Tibial artery (tissue), 4 donors: ENCODE measurements around the gene CTXND1.

Experiments used
- DNase-seq, 2 donors: peaks; one replicate each; pipeline ENCODE4 v3.0.0-alpha.2; 2019
- H3K27ac ChIP-seq, 2 donors: fragments of 200-600 bp; sonication (generic) in 1 of 2; 1 replicate in 1 of 2; 2 replicates in 1 of 2; pipeline ENCODE4 v1.5.1; 2018 to 2019; ENCODE audit warnings: mild to moderate bottlenecking in 1 of 2
- H3K27me3 ChIP-seq, 2 donors: fragments of 200-600 bp; sonication (generic) in 1 of 2; one replicate each; pipeline versions ENCODE4 v1.5.1 to v1.6.0; 2016 to 2019
- H3K36me3 ChIP-seq, 3 donors: fragments of 200-600 bp; sonication (generic) in 2 of 3; one replicate each; pipeline ENCODE4 v1.5.1; 2016 to 2019; ENCODE audit warnings: mild to moderate bottlenecking in 2 of 3
- H3K4me1 ChIP-seq, 4 donors: fragments of 200-600 bp; sonication (generic) in 2 of 4; 1 replicate in 3 of 4; 2 replicates in 1 of 4; pipeline ENCODE4 v1.5.1; 2016 to 2019
- H3K4me3 ChIP-seq, 2 donors: fragments of 200-600 bp; sonication (generic) in 1 of 2; 1 replicate in 1 of 2; 2 replicates in 1 of 2; pipeline ENCODE4 v1.5.1; 2018 to 2019; ENCODE audit warnings: mild to moderate bottlenecking in 2 of 2
- H3K9me3 ChIP-seq, 3 donors: fragments of 200-600 bp; sonication (generic) in 1 of 3; one replicate each; pipeline ENCODE4 v1.5.1; 2016 to 2019
- CTCF ChIP-seq, 2 experiments: fragments of 200-600 bp in 1 of 2; fragments of 450-650 bp in 1 of 2; IDR thresholded peaks; one replicate each; pipeline ENCODE4 v1.5.1; 2017 to 2019; ENCODE audit warnings: antibody characterized with exemption in 2 of 2, mild to moderate bottlenecking in 1 of 2, moderate library complexity in 1 of 2
- intact Hi-C: fragments of 100-400 bp; cut with DNase I; formaldehyde crosslinking; loops from one replicate; pipeline ENCODE4 v1.15.0; 2023; ENCODE audit warnings: low total_unique reads

Gene CTXND1

DNA sequence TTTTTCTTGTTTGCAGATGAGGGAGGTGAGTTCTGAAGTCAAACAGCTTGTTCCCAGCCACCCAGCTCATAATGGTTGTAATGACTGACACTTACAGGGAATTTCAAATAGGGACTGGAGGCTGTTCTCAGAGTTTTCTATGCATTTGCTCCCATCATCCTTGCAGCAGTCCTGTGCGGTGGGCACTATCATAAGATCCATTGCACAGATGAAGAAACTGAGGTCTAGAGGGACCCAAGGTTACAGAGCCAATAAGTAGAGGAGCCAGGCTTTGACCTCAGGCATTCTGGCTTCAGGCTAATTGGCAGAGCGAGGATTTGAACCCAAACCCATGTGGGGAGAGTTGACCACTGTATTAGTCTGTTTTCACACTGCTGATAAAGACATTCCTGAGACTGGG lies 66.9 kb downstream of the CTXND1 start:
- Histone ChIP-seq H3K9me3 (no peaks in the 10 kb centered on the region), H3K27ac (no peak overlapping the region), H3K4me1 (peaks cover 0 to 19% (median 0%) of the 10 kb centered on the region in 4 donors), H3K36me3 (peaks cover 22 to 83% (median 49%) of the 10 kb centered on the region in 3 donors), H3K4me3 (no peak overlapping the region), H3K27me3 (no peaks in the 10 kb centered on the region)
- no peak for TF ChIP-seq CTCF (IDR thresholded peaks at IDR 0.05)
- intact Hi-C loops, result no loop called here
- DNase-seq, result no peak

- Histone ChIP-seq H3K4me3 (no peak overlapping the region), H3K27ac (no peak overlapping the region), H3K4me1 (peaks cover 0 to 25% (median 2%) of the 10 kb centered on the region in 4 donors), H3K9me3 (no peaks in the 10 kb centered on the region), H3K27me3 (no peaks in the 10 kb centered on the region), H3K36me3 (peaks cover 22 to 89% (median 49%) of the 10 kb centered on the region in 3 donors)
- TF ChIP-seq CTCF (IDR thresholded peaks at IDR 0.05), result no peak
- no peak for DNase-seq
- intact Hi-C loops, result no loop called here
These were observed 67.5 kb downstream of the CTXND1 start for GRCh38 chr15:80184554-80184953.

DNA sequence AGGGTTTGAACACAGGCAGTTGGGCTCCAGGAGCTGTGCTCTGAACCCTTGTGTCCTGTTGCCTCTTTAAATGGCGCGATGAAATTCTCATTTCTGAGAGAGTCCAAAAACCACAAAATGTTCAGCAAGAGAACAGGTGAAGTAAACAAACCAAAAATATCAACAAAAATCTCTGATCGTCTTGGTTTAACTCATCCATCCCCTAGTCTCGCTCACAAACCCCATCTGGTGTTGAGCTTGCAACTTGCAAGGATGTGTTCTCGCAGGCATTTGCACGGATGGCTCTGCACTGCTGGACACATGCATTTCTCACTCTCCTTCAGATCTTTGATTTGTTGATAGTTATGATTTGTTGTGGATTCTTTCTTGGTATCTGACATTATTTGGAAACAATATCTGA lies 68.1 kb downstream of the CTXND1 start:
- no peak overlapping the region for H3K4me3 ChIP-seq
- peaks cover 0 to 31% (median 4%) of the 10 kb centered on the region in 4 donors for H3K4me1 ChIP-seq
- TF ChIP-seq CTCF (IDR thresholded peaks at IDR 0.05), result no peak
- intact Hi-C loops, result no loop called here
- H3K27ac ChIP-seq, result no peak overlapping the region
- H3K27me3 ChIP-seq, result no peaks in the 10 kb centered on the region
- H3K36me3 ChIP-seq, result peaks cover 22 to 94% (median 49%) of the 10 kb centered on the region in 3 donors
- no peaks in the 10 kb centered on the region for H3K9me3 ChIP-seq
- no peak for DNase-seq

DNA sequence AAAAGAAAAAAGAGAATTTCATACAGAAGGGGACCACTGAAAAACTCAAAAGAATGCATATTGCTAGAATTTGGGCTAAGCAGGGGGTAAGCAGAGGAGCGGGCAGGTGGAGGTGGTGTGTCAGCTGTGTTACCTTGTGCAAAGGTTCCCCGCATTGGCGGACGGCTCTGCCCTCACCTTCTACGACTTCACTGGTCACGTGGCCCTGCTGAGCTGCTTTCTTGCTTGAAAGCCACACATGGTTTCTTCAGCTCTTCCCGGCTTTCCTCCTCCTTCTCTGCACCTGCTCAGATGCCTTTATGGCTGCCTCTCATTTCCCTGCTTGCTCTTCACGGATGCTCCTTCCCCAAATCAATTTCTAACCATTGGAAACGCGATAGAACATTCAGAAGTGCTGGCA lies 68.7 kb downstream of the CTXND1 start:
- peaks cover 22 to 90% (median 49%) of the 10 kb centered on the region in 3 donors for H3K36me3 ChIP-seq
- TF ChIP-seq CTCF (IDR thresholded peaks at IDR 0.05), result no peak

DNA sequence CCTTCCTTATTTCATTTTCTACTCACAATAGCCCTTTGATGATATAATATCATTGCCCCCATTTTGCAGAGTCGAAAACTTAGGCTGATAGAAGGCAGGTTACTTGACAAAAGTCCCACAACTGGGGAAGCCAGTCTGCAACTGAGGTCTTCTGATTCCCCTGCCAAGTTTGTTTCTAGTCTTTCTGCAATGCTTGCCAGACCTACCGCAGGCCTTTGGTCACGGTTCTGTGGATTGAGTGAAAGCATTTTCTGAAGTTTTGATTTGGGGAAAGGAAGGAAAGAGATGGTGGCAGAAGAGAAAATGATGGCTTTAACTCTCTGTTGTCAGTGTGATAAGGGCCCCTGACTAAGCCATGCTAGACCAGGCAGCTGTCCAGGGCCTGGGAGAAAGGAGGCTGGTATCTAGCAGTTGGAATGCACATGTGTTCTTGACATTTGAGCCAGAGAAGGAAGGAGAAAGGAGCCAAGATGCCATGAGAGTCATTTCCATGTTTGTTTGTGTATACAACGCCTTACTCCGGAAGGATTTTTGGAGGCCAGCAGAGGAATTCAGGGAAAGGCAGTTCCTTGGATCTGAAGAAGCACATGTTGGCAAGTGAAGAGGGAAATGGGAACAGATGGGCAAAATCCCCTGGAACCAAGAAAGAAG lies 69.3 kb downstream of the CTXND1 start:
- peaks cover 0 to 40% (median 4%) of the 10 kb centered on the region in 4 donors for H3K4me1 ChIP-seq
- intact Hi-C loops, result no loop called here
- TF ChIP-seq CTCF (IDR thresholded peaks at IDR 0.05), result no peak
- H3K27ac ChIP-seq, result peak overlapping the region; percentile 11 to 29
- peaks cover 22 to 89% (median 49%) of the 10 kb centered on the region in 3 donors for H3K36me3 ChIP-seq
- H3K27me3 ChIP-seq, result no peaks in the 10 kb centered on the region
- DNase-seq, result no peak
- H3K9me3 ChIP-seq, result no peaks in the 10 kb centered on the region
- no peak overlapping the region for H3K4me3 ChIP-seq

More for the DNA sequence above, 68.7 kb downstream of the CTXND1 start:
- H3K9me3 ChIP-seq, result no peaks in the 10 kb centered on the region
- no peaks in the 10 kb centered on the region for H3K27me3 ChIP-seq
- peak overlapping the region in 1 of 2 donors; percentile 11 for H3K27ac ChIP-seq
- no peak for DNase-seq
- no peak overlapping the region for H3K4me3 ChIP-seq
- intact Hi-C loops, result no loop called here
- peaks cover 0 to 37% (median 4%) of the 10 kb centered on the region in 4 donors for H3K4me1 ChIP-seq
